Measurements from ENCODE around the gene SLC38A6.
"Not testable (repeated sequence)": the region's sequence is repeated elsewhere in the genome, so short reads cannot be mapped to it uniquely, and the experiment has no call there.

The SLC38A6 gene

GRCh38 chr14:61090432-61091216, 109.6 kb downstream of the SLC38A6 start:
- DNase-seq (ENCODE audit: low read depth), result no peak
- no peak overlapping the region for H3K4me3 ChIP-seq (ENCODE audit: low read length)

GRCh38 chr14:61091657-61092273, 110.7 kb downstream of the SLC38A6 start:
- no peak for TF ChIP-seq CTCF (IDR thresholded peaks at IDR 0.05; ENCODE audit: insufficient read depth, low read depth, low read length, missing control alignments)
- no peak for DNase-seq (ENCODE audit: low read depth)
- no peak overlapping the region for H3K4me3 ChIP-seq (ENCODE audit: low read length)

More at GRCh38 chr14:61090432-61091216, 109.6 kb downstream of the SLC38A6 start:
- TF ChIP-seq CTCF (IDR thresholded peaks at IDR 0.05; ENCODE audit: insufficient read depth, low read depth, low read length, missing control alignments), result no peak

GRCh38 chr14:61098096-61098495, 117.1 kb downstream of the SLC38A6 start:
- DNase-seq (ENCODE audit: low read depth); H3K4me3 ChIP-seq (ENCODE audit: low read length): not testable (repeated sequence)

GRCh38 chr14:61098721-61099120, 117.7 kb downstream of the SLC38A6 start:
- TF ChIP-seq CTCF (IDR thresholded peaks at IDR 0.05; ENCODE audit: insufficient read depth, low read depth, low read length, missing control alignments), result no peak
- DNase-seq (ENCODE audit: low read depth), result peak; percentile 33
- no peak overlapping the region for H3K4me3 ChIP-seq (ENCODE audit: low read length)

- no peak overlapping the region for H3K4me3 ChIP-seq (ENCODE audit: low read length)
- no peak for TF ChIP-seq CTCF (IDR thresholded peaks at IDR 0.05; ENCODE audit: insufficient read depth, low read depth, low read length, missing control alignments)
- DNase-seq (ENCODE audit: low read depth), result no peak
Measured at GRCh38 chr14:61099216-61099835, 118.3 kb downstream of the SLC38A6 start.

- no peak overlapping the region for H3K4me3 ChIP-seq (ENCODE audit: low read length)
- DNase-seq (ENCODE audit: low read depth), result peak; percentile 73
- TF ChIP-seq CTCF (IDR thresholded peaks at IDR 0.05; ENCODE audit: insufficient read depth, low read depth, low read length, missing control alignments), result no peak
Measured at GRCh38 chr14:61101803-61102548, 120.9 kb downstream of the SLC38A6 start.
